ENCODE data around the gene ZNF593. TPM values are rescaled to one million over a fixed set of nuclear protein-coding genes. Genes with fewer than 3 reads are reported as not detected.

ZNF593 gene
- total and polyA plus RNA-seq, 9 of the 15 experiments (the other 6 are each of a cell fraction or from before 2014, with no cell fraction given), result 9.8 to 334 (median 48.2) TPM

DNA sequence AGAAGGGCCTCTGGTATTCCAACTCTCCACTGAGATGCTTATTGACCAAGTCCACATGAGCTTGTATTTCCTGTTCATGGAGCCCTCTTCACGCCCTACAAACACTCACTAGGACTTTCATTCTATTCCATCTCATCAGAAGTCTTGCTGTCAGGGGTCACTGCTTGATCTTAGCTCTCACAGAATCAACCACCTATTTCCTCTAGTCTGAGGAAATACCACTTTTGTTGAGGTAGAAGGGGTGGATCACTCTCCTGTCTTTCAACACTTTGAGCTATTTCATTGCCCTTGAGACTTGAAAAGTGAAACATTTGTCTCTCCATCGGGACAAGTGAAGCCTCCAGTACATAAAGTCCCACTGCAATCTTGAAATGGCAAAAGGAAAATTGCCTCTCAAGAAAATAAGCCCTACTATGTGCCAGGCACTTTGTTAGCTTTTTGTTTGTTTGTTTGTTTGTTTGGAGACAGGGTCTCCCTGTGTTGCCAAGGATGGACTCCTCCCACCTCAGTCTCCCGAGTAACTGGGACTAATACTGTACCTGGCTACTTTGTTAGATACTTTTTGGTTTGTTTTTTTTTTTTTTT is 30.6 kb upstream of the ZNF593 start (continued):
- no peak for TF ChIP-seq HOMEZ (CRISPR knock-in tag; IDR thresholded peaks at IDR 0.05)
- TF ChIP-seq RUNX1 (IDR thresholded peaks at IDR 0.05; ENCODE audit: low read depth), result no peak
- no peak for TF ChIP-seq KLF10 (CRISPR knock-in tag; IDR thresholded peaks at IDR 0.05)
- no peak for TF ChIP-seq GATA2 (CRISPR knock-in tag; IDR thresholded peaks at IDR 0.05)
- no peak; the same call in 1 of the 2 replicates for TF ChIP-seq ETV1 (tag; conservative IDR thresholded peaks at IDR 0.05; ENCODE audit: low read depth)
- TF ChIP-seq SP1 (CRISPR knock-in tag; IDR thresholded peaks at IDR 0.05), result peak; percentile 57; the same call in 1 of the 2 replicates
- no peak for TF ChIP-seq GABPA (tag; conservative IDR thresholded peaks at IDR 0.05; ENCODE audit: low read depth)
- no peak for TF ChIP-seq ZNF445 (CRISPR knock-in tag; IDR thresholded peaks at IDR 0.05; ENCODE audit: low read depth)
- TF ChIP-seq, protein P1, sequence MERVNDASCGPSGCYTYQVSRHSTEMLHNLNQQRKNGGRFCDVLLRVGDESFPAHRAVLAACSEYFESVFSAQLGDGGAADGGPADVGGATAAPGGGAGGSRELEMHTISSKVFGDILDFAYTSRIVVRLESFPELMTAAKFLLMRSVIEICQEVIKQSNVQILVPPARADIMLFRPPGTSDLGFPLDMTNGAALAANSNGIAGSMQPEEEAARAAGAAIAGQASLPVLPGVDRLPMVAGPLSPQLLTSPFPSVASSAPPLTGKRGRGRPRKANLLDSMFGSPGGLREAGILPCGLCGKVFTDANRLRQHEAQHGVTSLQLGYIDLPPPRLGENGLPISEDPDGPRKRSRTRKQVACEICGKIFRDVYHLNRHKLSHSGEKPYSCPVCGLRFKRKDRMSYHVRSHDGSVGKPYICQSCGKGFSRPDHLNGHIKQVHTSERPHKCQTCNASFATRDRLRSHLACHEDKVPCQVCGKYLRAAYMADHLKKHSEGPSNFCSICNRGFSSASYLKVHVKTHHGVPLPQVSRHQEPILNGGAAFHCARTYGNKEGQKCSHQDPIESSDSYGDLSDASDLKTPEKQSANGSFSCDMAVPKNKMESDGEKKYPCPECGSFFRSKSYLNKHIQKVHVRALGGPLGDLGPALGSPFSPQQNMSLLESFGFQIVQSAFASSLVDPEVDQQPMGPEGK (CRISPR knock-in tag; IDR thresholded peaks at IDR 0.05; ENCODE audit: borderline replicate concordance), result no peak
- no peak for TF ChIP-seq CHCHD3 (CRISPR knock-in tag; IDR thresholded peaks at IDR 0.05)
- TF ChIP-seq ZNF316 (IDR thresholded peaks at IDR 0.05), result no peak; the same call in 1 of the 2 replicates
- TF ChIP-seq, protein P2, sequence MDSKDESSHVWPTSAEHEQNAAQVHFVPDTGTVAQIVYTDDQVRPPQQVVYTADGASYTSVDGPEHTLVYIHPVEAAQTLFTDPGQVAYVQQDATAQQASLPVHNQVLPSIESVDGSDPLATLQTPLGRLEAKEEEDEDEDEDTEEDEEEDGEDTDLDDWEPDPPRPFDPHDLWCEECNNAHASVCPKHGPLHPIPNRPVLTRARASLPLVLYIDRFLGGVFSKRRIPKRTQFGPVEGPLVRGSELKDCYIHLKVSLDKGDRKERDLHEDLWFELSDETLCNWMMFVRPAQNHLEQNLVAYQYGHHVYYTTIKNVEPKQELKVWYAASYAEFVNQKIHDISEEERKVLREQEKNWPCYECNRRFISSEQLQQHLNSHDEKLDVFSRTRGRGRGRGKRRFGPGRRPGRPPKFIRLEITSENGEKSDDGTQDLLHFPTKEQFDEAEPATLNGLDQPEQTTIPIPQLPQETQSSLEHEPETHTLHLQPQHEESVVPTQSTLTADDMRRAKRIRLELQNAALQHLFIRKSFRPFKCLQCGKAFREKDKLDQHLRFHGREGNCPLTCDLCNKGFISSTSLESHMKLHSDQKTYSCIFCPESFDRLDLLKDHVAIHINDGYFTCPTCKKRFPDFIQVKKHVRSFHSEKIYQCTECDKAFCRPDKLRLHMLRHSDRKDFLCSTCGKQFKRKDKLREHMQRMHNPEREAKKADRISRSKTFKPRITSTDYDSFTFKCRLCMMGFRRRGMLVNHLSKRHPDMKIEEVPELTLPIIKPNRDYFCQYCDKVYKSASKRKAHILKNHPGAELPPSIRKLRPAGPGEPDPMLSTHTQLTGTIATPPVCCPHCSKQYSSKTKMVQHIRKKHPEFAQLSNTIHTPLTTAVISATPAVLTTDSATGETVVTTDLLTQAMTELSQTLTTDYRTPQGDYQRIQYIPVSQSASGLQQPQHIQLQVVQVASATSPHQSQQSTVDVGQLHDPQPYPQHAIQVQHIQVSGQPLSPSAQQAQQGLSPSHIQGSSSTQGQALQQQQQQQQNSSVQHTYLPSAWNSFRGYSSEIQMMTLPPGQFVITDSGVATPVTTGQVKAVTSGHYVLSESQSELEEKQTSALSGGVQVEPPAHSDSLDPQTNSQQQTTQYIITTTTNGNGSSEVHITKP (IDR thresholded peaks at IDR 0.05; ENCODE audit: partially characterized antibody), result peak; percentile 99
- no peak for TF ChIP-seq ZBTB7A (IDR thresholded peaks at IDR 0.05; ENCODE audit: borderline replicate concordance, control insufficient read depth, low read depth, low read length)
- TF ChIP-seq, protein P3, sequence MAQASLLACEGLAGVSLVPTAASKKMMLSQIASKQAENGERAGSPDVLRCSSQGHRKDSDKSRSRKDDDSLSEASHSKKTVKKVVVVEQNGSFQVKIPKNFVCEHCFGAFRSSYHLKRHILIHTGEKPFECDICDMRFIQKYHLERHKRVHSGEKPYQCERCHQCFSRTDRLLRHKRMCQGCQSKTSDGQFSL (CRISPR knock-in tag; IDR thresholded peaks at IDR 0.05), result no peak
- TF ChIP-seq, protein P3 (tag; IDR thresholded peaks at IDR 0.05), result no peak
- TF ChIP-seq PBX2 (CRISPR knock-in tag; IDR thresholded peaks at IDR 0.05; ENCODE audit: low read depth), result no peak
- TF ChIP-seq PBX2 (tag; conservative IDR thresholded peaks at IDR 0.05; ENCODE audit: low read depth), result peak; percentile 87
